GM12878 (cell line): ENCODE measurements around the gene NKD2. TPM values are rescaled to one million over a fixed set of nuclear protein-coding genes. Genes with fewer than 3 reads are reported as not detected.

ENCODE experiments used
- ATAC-seq: fragments of 200-7000 bp; cut with Tn5 transposase; 3 replicates; pipeline ENCODE4 v1.9.1; 2020; ENCODE audit warnings: mild to moderate bottlenecking, moderate library complexity
- BruUV-seq: library from RNA; stranded (reverse); fragments of 400-500 nt; replicated peaks from 2 replicates; lab custom pipeline; 2021; lab: Mats Ljungman, UMichigan
- CTCF ChIA-PET: fragments of 300-600 bp; sonication (Branson Sonifier 250); formaldehyde crosslinking; extraction: SDS; loops from one replicate; lab custom pipeline; 2021; ENCODE audit warnings: inconsistent platforms; lab: Yijun Ruan, JAX
- POLR2A ChIA-PET: fragments of 350-600 bp; formaldehyde crosslinking; extraction: SDS; loops from one replicate; lab custom pipeline; 2021; ENCODE audit warnings: inconsistent platforms; lab: Charles Lee
- RAD21 ChIA-PET: fragments of 300-600 bp; sonication (Branson Sonifier 250); formaldehyde crosslinking; loops from one replicate; lab custom pipeline; 2023; ENCODE audit warnings: antibody characterized with exemption; ENCODE audit not compliant: unreplicated experiment; lab: Charles Lee
- SMC1A ChIA-PET: fragments of 300-600 bp; sonication (Branson Sonifier 250); formaldehyde crosslinking; loops from one replicate; lab custom pipeline; 2023; ENCODE audit not compliant: unreplicated experiment, uncharacterized antibody; lab: Charles Lee
- DNase-seq: peaks from one replicate; pipeline ENCODE4 v3.0.0-alpha.2; 2011; ENCODE audit warnings: low read depth, low spot score
- FAIRE-seq: peaks from 3 replicates; lab custom pipeline; 2011; peaks lifted over from hg19 to GRCh38; lab: Jason Lieb, UNC
- H2AFZ ChIP-seq: 2 replicates; pipeline ENCODE4 v1.6.0; 2011; ENCODE audit warnings: low read depth, low read length, control low read depth; ENCODE audit not compliant: control insufficient read depth
- H3K27ac ChIP-seq: 2 replicates; pipeline ENCODE4 v1.5.1; 2011; ENCODE audit warnings: control low read depth; ENCODE audit not compliant: control insufficient read depth, insufficient read depth
- H3K27me3 ChIP-seq, 2 experiments: replicated peaks in 1 of 2; 2 replicates each; pipeline versions ENCODE4 v1.6.0 to v1.6.1; 2011; ENCODE audit warnings: low read length in 1 of 2; ENCODE audit not compliant: control insufficient read depth in 2 of 2, insufficient read depth in 2 of 2
- H3K36me3 ChIP-seq, 2 experiments: 2 replicates each; pipeline ENCODE4 v1.5.1; 2011; ENCODE audit warnings: low read length in 1 of 2; ENCODE audit not compliant: control insufficient read depth in 2 of 2, insufficient read depth in 2 of 2
- H3K4me1 ChIP-seq: 2 replicates; pipeline ENCODE4 v1.6.1; 2011; ENCODE audit warnings: mild to moderate bottlenecking, low read length, moderate library complexity, mixed read lengths; ENCODE audit not compliant: control insufficient read depth, insufficient read depth
- H3K4me2 ChIP-seq: 2 replicates; pipeline ENCODE4 v1.6.0; 2011; ENCODE audit warnings: control low read depth; ENCODE audit not compliant: control insufficient read depth, insufficient read depth
- H3K4me3 ChIP-seq: fragments of 200-600 bp; sonication (generic); 2 replicates; pipeline ENCODE4 v1.5.1; 2016
- H3K79me2 ChIP-seq: 2 replicates; pipeline ENCODE4 v1.6.0; 2011; ENCODE audit warnings: low read length; ENCODE audit not compliant: control insufficient read depth, insufficient read depth
- H3K9ac ChIP-seq: 2 replicates; pipeline ENCODE4 v1.8.0; 2011; ENCODE audit warnings: low read length, control low read depth, mixed read lengths; ENCODE audit not compliant: control insufficient read depth, insufficient read depth
- H3K9me3 ChIP-seq: replicated peaks from 3 replicates; pipeline ENCODE4 v1.5.1; 2011; ENCODE audit warnings: mild to moderate bottlenecking, low read length; ENCODE audit not compliant: control insufficient read depth, insufficient read depth
- H4K20me1 ChIP-seq: 2 replicates; pipeline ENCODE4 v1.6.0; 2011; ENCODE audit not compliant: control insufficient read depth, insufficient read depth
- ATF2 ChIP-seq: IDR thresholded peaks from 2 replicates; pipeline ENCODE4 v1.6.1; 2012; ENCODE audit warnings: low read length, inconsistent platforms
- IKZF1 ChIP-seq: fragments of 450-650 bp; conservative IDR thresholded peaks from 2 replicates; pipeline ENCODE4 v1.6.1; 2017; ENCODE audit warnings: antibody characterized with exemption, mild to moderate bottlenecking
- IKZF2 ChIP-seq, 2 experiments: fragments of 450-650 bp; IDR thresholded peaks; 2 replicates each; pipeline ENCODE4 v1.6.1; 2017; ENCODE audit warnings: mild to moderate bottlenecking in 2 of 2, moderate library complexity in 2 of 2
- KLF5 ChIP-seq: fragments of 450-650 bp; IDR thresholded peaks from 2 replicates; pipeline ENCODE4 v1.6.1; 2014; ENCODE audit warnings: mild to moderate bottlenecking; ENCODE audit not compliant: partially characterized antibody
- NBN ChIP-seq: fragments of 450-650 bp; IDR thresholded peaks from 2 replicates; pipeline ENCODE4 v1.6.1; 2016
- RCOR1 ChIP-seq: conservative IDR thresholded peaks from 2 replicates; pipeline ENCODE4 v1.6.1; 2012; ENCODE audit warnings: low read depth, low read length, improper control_type of control experiment
- SKIL ChIP-seq: fragments of 450-650 bp; IDR thresholded peaks from 2 replicates; pipeline ENCODE4 v1.6.1; 2017; ENCODE audit warnings: mild to moderate bottlenecking, low read depth, inconsistent platforms; ENCODE audit not compliant: poor library complexity, severe bottlenecking
- SUZ12 ChIP-seq: fragments of 200-600 bp; sonication (generic); IDR thresholded peaks from one replicate; pipeline ENCODE4 v1.6.1; 2018; ENCODE audit warnings: antibody characterized with exemption, mild to moderate bottlenecking; ENCODE audit not compliant: unreplicated experiment
- TCF7 ChIP-seq: IDR thresholded peaks from 2 replicates; pipeline ENCODE4 v1.6.1; 2014; ENCODE audit warnings: antibody characterized with exemption, borderline replicate concordance
- USF1 ChIP-seq: IDR thresholded peaks from 2 replicates; pipeline ENCODE4 v1.6.1; 2011; ENCODE audit warnings: borderline replicate concordance, low read depth, mild to moderate bottlenecking, moderate library complexity, mixed read lengths, low read length; ENCODE audit not compliant: insufficient read depth; ENCODE audit errors: extremely low read length
- ZBED1 ChIP-seq: IDR thresholded peaks from 2 replicates; pipeline ENCODE4 v1.6.1; 2016; ENCODE audit warnings: borderline replicate concordance
- ZNF24 ChIP-seq: fragments of 450-650 bp; IDR thresholded peaks from 2 replicates; pipeline ENCODE4 v1.6.1; 2017; ENCODE audit warnings: antibody characterized with exemption, mild to moderate bottlenecking
- WGBS: methylation state at CpG from one replicate; pipeline ENCODE4 v1.1.6; 2016; ENCODE audit warnings: low lambda C conversion rate; ENCODE audit not compliant: insufficient replicate concordance, insufficient coverage; ENCODE audit errors: missing lambda C conversion rate; 5-methylcytosine and 5-hydroxymethylcytosine counted together
- in situ Hi-C: fragments of 300-500 bp; cut with MboI; formaldehyde crosslinking; loops from 9 replicates; pipeline ENCODE4 v1.14.3; 2018; ENCODE audit warnings: mixed read lengths
- intact Hi-C: fragments of 100-400 bp; cut with micrococcal nuclease; formaldehyde crosslinking; loops from one replicate; pipeline ENCODE4 v1.14.2; 2022; ENCODE audit not compliant: unreplicated experiment
- polyA plus RNA-seq, 11 experiments: library from polyadenylated mRNA; depleted of rRNA in 4 of 11; unstranded in 6 of 11; stranded (reverse) in 5 of 11; fragments of >200 nt; fragmentation: Nextera tagmentation in 4 of 11; fragmentation: Illumina TruSeq in 1 of 11; extraction: Ambion mirVana in 4 of 11; extraction: Trizol in 1 of 11; gene quantifications; 1 replicate in 1 of 11; 2 replicates in 10 of 11; pipeline versions ENCODE4 v1.2.1 to v1.2.3, GENCODE V29; 2011 to 2016; ENCODE audit warnings: inconsistent platforms in 2 of 11, missing spikeins in 2 of 11, low read depth in 1 of 11
- total RNA-seq, 4 experiments: library from RNA; depleted of rRNA in 3 of 4; stranded (reverse); fragments of >200 nt in 3 of 4; fragmentation: Illumina TruSeq in 1 of 4; extraction: Trizol in 1 of 4; gene quantifications; 2 replicates each; pipeline versions ENCODE4 v1.2.1 to v1.2.3, GENCODE V29; 2013 to 2021

Gene NKD2
- total and polyA plus RNA-seq, 10 of the 15 experiments (the other 5 are each of a cell fraction or from before 2014, with no cell fraction given): 0.20 to 0.83 (median 0.26) TPM; not detected in 7

GRCh38 chr5:1028481-1029281, 20.1 kb downstream of the NKD2 start (continued):
- no peak for TF ChIP-seq ZBED1
- TF ChIP-seq ZNF24: no peak

- no peak overlapping the region for H3K4me2 ChIP-seq
- no peaks in the 10 kb centered on the region for H4K20me1 ChIP-seq
- no peaks in the 10 kb centered on the region for H3K4me1 ChIP-seq
- no peak for ATAC-seq
- intact Hi-C loops (no loop called here), in situ Hi-C loops (no loop called here)
- CTCF ChIA-PET: interaction anchor here (1.9 kb wide), 1 partner anchor 112 kb away, joined by 6 read pairs; no protein-coding TSS in a partner anchor
- SMC1A ChIA-PET: interaction anchor here (0.5 kb wide), 1 partner anchor 51 kb away, joined by 3 read pairs; no protein-coding TSS in a partner anchor
- H3K9ac ChIP-seq: no peak overlapping the region
- POLR2A ChIA-PET: no interaction called here
- no peaks in the 10 kb centered on the region for H3K36me3 ChIP-seq
- H3K79me2 ChIP-seq: no peaks in the 10 kb centered on the region
- 47% methylated on average over 24 of the region's 24 CpGs for WGBS
- RAD21 ChIA-PET: interaction anchor here (0.6 kb wide), 1 partner anchor 456 kb away, joined by 5 read pairs; no protein-coding TSS in a partner anchor
- no peak overlapping the region for H3K27ac ChIP-seq
- BruUV-seq: no TSS peak
- FAIRE-seq: no peak
- no peak overlapping the region for H2AFZ ChIP-seq
- no peak overlapping the region for H3K4me3 ChIP-seq
- DNase-seq: no peak
- H3K27me3 ChIP-seq: no peaks in the 10 kb centered on the region
- no peaks in the 10 kb centered on the region for H3K9me3 ChIP-seq
- TF ChIP-seq ATF2 (no peak), RCOR1 (no peak), NBN (no peak), SUZ12 (no peak), KLF5 (no peak), SKIL (no peak), TCF7 (no peak), USF1 (no peak), IKZF2 (IDR thresholded peaks at IDR 0.05) (no peak), IKZF1 (no peak)
Measured at GRCh38 chr5:1029282-1029944, 20.8 kb downstream of the NKD2 start.
